Adrenal gland (tissue), 5 donors: Measurements from ENCODE around the gene LSM10.

Experiments used
- CTCF ChIP-seq, 6 experiments: fragments of 450-650 bp in 4 of 6; fragments of 200-600 bp in 2 of 6; sonication (generic) in 1 of 6; IDR thresholded peaks; 1 replicate in 5 of 6; 2 replicates in 1 of 6; pipeline versions ENCODE4 v1.5.1 to v1.8.0; 2016 to 2021; ENCODE audit warnings: antibody characterized with exemption in 6 of 6, mild to moderate bottlenecking in 2 of 6, moderate library complexity in 1 of 6
- POLR2A ChIP-seq, 2 donors: fragments of 450-650 bp; IDR thresholded peaks; one replicate each; pipeline ENCODE4 v1.6.1; 2017; ENCODE audit warnings: antibody characterized with exemption in 2 of 2, mild to moderate bottlenecking in 2 of 2, moderate library complexity in 1 of 2
- donor health status: DM: no; HTN: no; CAD: no.

GRCh38 chr1:36401602-36402503, 4.1 kb upstream of the LSM10 start:
- TF ChIP-seq CTCF (IDR thresholded peaks at IDR 0.05), result no peak
- no peak for TF ChIP-seq POLR2A (IDR thresholded peaks at IDR 0.05)
